GM23338 (cell line): Measurements from ENCODE around the gene GPC5. TPM values are rescaled to one million over a fixed set of nuclear protein-coding genes. Genes with fewer than 3 reads are reported as not detected.

ENCODE experiments used
- ATAC-seq: fragments of 200-7000 bp; cut with Tn5 transposase; 3 replicates; pipeline ENCODE4 v1.9.1; 2020
- DNase-seq: peaks from one replicate; pipeline ENCODE4 v3.0.0-alpha.2; 2015; ENCODE audit warnings: low spot score
- H2AFZ ChIP-seq: fragments of 200-600 bp; sonication (generic); 2 replicates; pipeline ENCODE4 v1.8.0; 2016; ENCODE audit warnings: antibody characterized with exemption, mild to moderate bottlenecking, moderate library complexity
- H3F3A ChIP-seq: fragments of 200-600 bp; sonication (generic); replicated peaks from 2 replicates; pipeline ENCODE4 v1.8.0; 2017; ENCODE audit warnings: antibody characterized with exemption, mixed run types, low read depth
- H3K27ac ChIP-seq: fragments of 200-600 bp; sonication (generic); 2 replicates; pipeline ENCODE4 v1.6.1; 2016; ENCODE audit warnings: low read depth
- H3K27me3 ChIP-seq: fragments of 200-600 bp; sonication (generic); 2 replicates; pipeline ENCODE4 v1.8.0; 2016; ENCODE audit warnings: mild to moderate bottlenecking, mixed run types, moderate library complexity; ENCODE audit not compliant: insufficient read depth
- H3K36me3 ChIP-seq: fragments of 200-600 bp; sonication (generic); 2 replicates; pipeline ENCODE4 v1.8.0; 2016; ENCODE audit warnings: mild to moderate bottlenecking; ENCODE audit not compliant: insufficient read depth
- H3K4me1 ChIP-seq: fragments of 200-600 bp; sonication (generic); 2 replicates; pipeline ENCODE4 v1.8.0; 2016; ENCODE audit warnings: mild to moderate bottlenecking, moderate library complexity; ENCODE audit not compliant: insufficient read depth
- H3K4me2 ChIP-seq: fragments of 200-600 bp; sonication (generic); 2 replicates; pipeline ENCODE4 v1.7.1; 2017; ENCODE audit warnings: mixed run types
- H3K4me3 ChIP-seq: fragments of 200-600 bp; sonication (generic); 2 replicates; pipeline ENCODE4 v1.6.1; 2016; ENCODE audit warnings: mixed run types
- H3K79me2 ChIP-seq: fragments of 200-600 bp; sonication (generic); replicated peaks from 2 replicates; pipeline ENCODE4 v1.8.0; 2017; ENCODE audit warnings: mild to moderate bottlenecking; ENCODE audit not compliant: insufficient read depth
- H3K9me2 ChIP-seq: fragments of 200-600 bp; sonication (generic); 2 replicates; pipeline ENCODE4 v1.8.0; 2017; ENCODE audit not compliant: insufficient read depth
- H4K20me1 ChIP-seq: fragments of 200-600 bp; sonication (generic); replicated peaks from 2 replicates; pipeline ENCODE4 v1.8.0; 2017; ENCODE audit warnings: mild to moderate bottlenecking; ENCODE audit not compliant: insufficient read depth
- H3K27ac Mint-ChIP-seq: 2 replicates; pipeline ENCODE4 v1.8.0; 2020; ENCODE audit warnings: inconsistent platforms, mild to moderate bottlenecking, moderate library complexity, mixed read lengths
- H3K27me3 Mint-ChIP-seq: 3 replicates; pipeline ENCODE4 v1.8.0; 2022; ENCODE audit warnings: low read depth, mild to moderate bottlenecking, moderate library complexity, mixed read lengths, inconsistent platforms; ENCODE audit not compliant: insufficient read depth, poor library complexity
- H3K36me3 Mint-ChIP-seq: 3 replicates; pipeline ENCODE4 v1.8.0; 2021; ENCODE audit warnings: low read depth, mild to moderate bottlenecking, inconsistent platforms, moderate library complexity, mixed read lengths
- H3K4me1 Mint-ChIP-seq: 3 replicates; pipeline ENCODE4 v1.8.0; 2020; ENCODE audit warnings: mild to moderate bottlenecking, inconsistent platforms, mixed read lengths
- H3K4me3 Mint-ChIP-seq: 3 replicates; pipeline ENCODE4 v1.8.0; 2021; ENCODE audit warnings: moderate library complexity, mild to moderate bottlenecking, inconsistent platforms, mixed read lengths
- H3K9me3 Mint-ChIP-seq: 3 replicates; pipeline ENCODE4 v1.8.0; 2020; ENCODE audit warnings: moderate library complexity, mild to moderate bottlenecking, inconsistent platforms, mixed read lengths
- CREB1 ChIP-seq: fragments of 250-450 bp; sonication (Bioruptor Pico); IDR thresholded peaks from 2 replicates; pipeline ENCODE4 v1.5.0; 2020; ENCODE audit warnings: low read depth, mild to moderate bottlenecking, moderate library complexity
- CTCF ChIP-seq, 2 experiments: fragments of 200-600 bp in 1 of 2; sonication (generic) in 1 of 2; conservative IDR thresholded peaks; 2 replicates each; pipeline versions ENCODE4 v1.5.1 to v1.6.1; 2016 to 2017; ENCODE audit warnings: antibody characterized with exemption in 2 of 2, low read depth in 2 of 2, mild to moderate bottlenecking in 2 of 2, moderate library complexity in 1 of 2
- ETS1 ChIP-seq: IDR thresholded peaks from 2 replicates; pipeline ENCODE4 v1.6.1; 2016; ENCODE audit warnings: antibody characterized with exemption
- EZH2 ChIP-seq: fragments of 200-600 bp; sonication (generic); IDR thresholded peaks from one replicate; pipeline ENCODE4 v1.8.0; 2017; ENCODE audit warnings: antibody characterized with exemption, mild to moderate bottlenecking, low read depth; ENCODE audit not compliant: unreplicated experiment
- EZH2phosphoT487 ChIP-seq: fragments of 200-600 bp; sonication (generic); IDR thresholded peaks from one replicate; pipeline ENCODE4 v1.8.1; 2018; ENCODE audit warnings: antibody characterized with exemption; ENCODE audit not compliant: unreplicated experiment
- JUNB ChIP-seq: IDR thresholded peaks from one replicate; pipeline ENCODE4 v1.6.1; 2016; ENCODE audit warnings: antibody characterized with exemption; ENCODE audit not compliant: unreplicated experiment
- NANOG ChIP-seq: IDR thresholded peaks from 2 replicates; pipeline ENCODE4 v1.6.1; 2016; ENCODE audit warnings: antibody characterized with exemption, borderline replicate concordance
- POLR2AphosphoS5 ChIP-seq: IDR thresholded peaks from 2 replicates; pipeline ENCODE4 v1.6.1; 2016; ENCODE audit warnings: antibody characterized with exemption, low read depth
- REST ChIP-seq: IDR thresholded peaks from one replicate; pipeline ENCODE4 v1.6.1; 2018; ENCODE audit warnings: antibody characterized with exemption; ENCODE audit not compliant: unreplicated experiment
- STAT1 ChIP-seq: IDR thresholded peaks from one replicate; pipeline ENCODE4 v1.6.1; 2016; ENCODE audit warnings: antibody characterized with exemption; ENCODE audit not compliant: unreplicated experiment
- ZNF114 ChIP-seq: fragments of 250-450 bp; sonication (Bioruptor Pico); IDR thresholded peaks from 2 replicates; pipeline ENCODE4 v1.5.0; 2020; ENCODE audit warnings: mild to moderate bottlenecking, moderate library complexity
- ZNF331 ChIP-seq: fragments of 250-450 bp; sonication (Bioruptor Pico); IDR thresholded peaks from 2 replicates; pipeline ENCODE4 v1.5.0; 2020; ENCODE audit warnings: low read depth, mild to moderate bottlenecking, moderate library complexity
- ZNF462 ChIP-seq: fragments of 250-450 bp; sonication (Bioruptor Pico); IDR thresholded peaks from 2 replicates; pipeline ENCODE4 v1.5.0; 2020; ENCODE audit warnings: mild to moderate bottlenecking, moderate library complexity
- polyA plus RNA-seq: library from polyadenylated mRNA; unstranded; fragments of >200 nt; fragmentation: Nextera tagmentation; extraction: Ambion mirVana; gene quantifications from 2 replicates; pipeline ENCODE4 v1.2.1, GENCODE V29; 2016
- total RNA-seq: library from RNA; depleted of rRNA; stranded (reverse); fragments of >200 nt; shearing (Covaris generic); gene quantifications from 2 replicates; pipeline ENCODE4 v1.2.3, GENCODE V29; 2014

Gene GPC5
- total and polyA plus RNA-seq, 2 experiments from 2014 or later: 0.95 to 1.1 TPM

- no peaks in the 10 kb centered on the region for H3K9me2 ChIP-seq
These were observed 1085.5 kb downstream of the GPC5 start for GRCh38 chr13:92483894-92484293.

More at GRCh38 chr13:92483894-92484293, 1085.5 kb downstream of the GPC5 start:
- Histone ChIP-seq H3K4me1 (no peaks in the 10 kb centered on the region), H3K27ac (no peak overlapping the region), H3K4me2 (no peak overlapping the region), H3K36me3 (no peaks in the 10 kb centered on the region), H2AFZ (no peak overlapping the region), H3K79me2 (no peaks in the 10 kb centered on the region), H4K20me1 (no peaks in the 10 kb centered on the region), H3K4me3 (no peak overlapping the region), H3K27me3 (no peaks in the 10 kb centered on the region), H3F3A (no peaks in the 10 kb centered on the region)
- no peaks in the 10 kb centered on the region for H3K9me3 Mint-ChIP-seq
- no peak for DNase-seq
- no peak overlapping the region for H3K4me3 Mint-ChIP-seq
- no peak overlapping the region for H3K27ac Mint-ChIP-seq
- no peak for ATAC-seq
- no peaks in the 10 kb centered on the region for H3K36me3 Mint-ChIP-seq
- H3K27me3 Mint-ChIP-seq: peaks cover 5% of the 10 kb centered on the region
- no peaks in the 10 kb centered on the region for H3K4me1 Mint-ChIP-seq
- TF ChIP-seq ETS1 (no peak), ZNF331 (no peak), REST (no peak), JUNB (no peak), NANOG (no peak), EZH2 (no peak), CREB1 (CRISPR knock-in tag) (no peak), STAT1 (no peak), EZH2phosphoT487 (no peak), CTCF (conservative IDR thresholded peaks at IDR 0.05; ENCODE audit: low read depth in 2 of 2) (no peak), ZNF462 (CRISPR knock-in tag) (no peak), POLR2AphosphoS5 (no peak), ZNF114 (CRISPR knock-in tag) (no peak)
